Adrenal gland (tissue), 5 donors: ENCODE measurements around the gene CPNE4.

Source experiments
- CTCF ChIP-seq, 6 experiments: fragments of 450-650 bp in 4 of 6; fragments of 200-600 bp in 2 of 6; sonication (generic) in 1 of 6; IDR thresholded peaks; 1 replicate in 5 of 6; 2 replicates in 1 of 6; pipeline versions ENCODE4 v1.5.1 to v1.8.0; 2016 to 2021; ENCODE audit warnings: antibody characterized with exemption in 6 of 6, mild to moderate bottlenecking in 2 of 6, moderate library complexity in 1 of 6
- POLR2A ChIP-seq, 2 donors: fragments of 450-650 bp; IDR thresholded peaks; one replicate each; pipeline ENCODE4 v1.6.1; 2017; ENCODE audit warnings: antibody characterized with exemption in 2 of 2, mild to moderate bottlenecking in 2 of 2, moderate library complexity in 1 of 2
- donor health status: DM: no; HTN: no; CAD: no.

GRCh38 chr3:131801566-131801965 is 233.2 kb downstream of the CPNE4 start:
- TF ChIP-seq CTCF (IDR thresholded peaks at IDR 0.05) = no peak
- TF ChIP-seq POLR2A (IDR thresholded peaks at IDR 0.05) = no peak
